H9 (cell line): ENCODE data around the gene AIG1. TPM values are rescaled to one million over a fixed set of nuclear protein-coding genes. Genes with fewer than 3 reads are reported as not detected.

Experiments
- DNase-seq: peaks from one replicate; pipeline ENCODE4 v3.0.0-alpha.2; 2017
- H2AFZ ChIP-seq: one replicate; pipeline ENCODE4 v1.6.1; 2013; ENCODE audit warnings: mild to moderate bottlenecking, low read length, control low read depth, moderate library complexity
- H2AK5ac ChIP-seq: 2 replicates; pipeline ENCODE4 v1.6.1; 2013; ENCODE audit warnings: low read length, control low read depth, mixed read lengths; ENCODE audit not compliant: insufficient read length
- H2BK120ac ChIP-seq: one replicate; pipeline ENCODE4 v1.6.1; 2013; ENCODE audit warnings: low read depth, mild to moderate bottlenecking, low read length, control low read depth, inconsistent platforms; ENCODE audit not compliant: poor library complexity, severe bottlenecking
- H2BK12ac ChIP-seq: 2 replicates; pipeline ENCODE4 v1.6.1; 2013; ENCODE audit warnings: low read length, control low read depth, mixed read lengths, low read depth; ENCODE audit not compliant: insufficient read length
- H2BK15ac ChIP-seq: 2 replicates; pipeline ENCODE4 v1.6.1; 2013; ENCODE audit warnings: low read depth, low read length, control low read depth
- H2BK20ac ChIP-seq: one replicate; pipeline ENCODE4 v1.6.1; 2013; ENCODE audit warnings: low read depth, mild to moderate bottlenecking, low read length, control low read depth, inconsistent platforms; ENCODE audit not compliant: poor library complexity, severe bottlenecking
- H2BK5ac ChIP-seq: 2 replicates; pipeline ENCODE4 v1.6.1; 2013; ENCODE audit warnings: low read length, control low read depth, mixed read lengths; ENCODE audit not compliant: insufficient read length
- H3K14ac ChIP-seq: 2 replicates; pipeline ENCODE4 v1.6.1; 2013; ENCODE audit warnings: low read length, control low read depth; ENCODE audit not compliant: insufficient read depth
- H3K18ac ChIP-seq: 2 replicates; pipeline ENCODE4 v1.6.1; 2013; ENCODE audit warnings: low read depth, mild to moderate bottlenecking, mixed read lengths, low read length, control low read depth; ENCODE audit not compliant: insufficient read length
- H3K23ac ChIP-seq: 2 replicates; pipeline ENCODE4 v1.6.1; 2013; ENCODE audit warnings: low read length, control low read depth, mixed read lengths, low read depth; ENCODE audit not compliant: insufficient read length
- H3K23me2 ChIP-seq: 2 replicates; pipeline ENCODE4 v1.6.1; 2013; ENCODE audit warnings: low read depth, mild to moderate bottlenecking, mixed read lengths, low read length, control low read depth; ENCODE audit not compliant: insufficient read length, poor library complexity, severe bottlenecking
- H3K27ac ChIP-seq: 2 replicates; pipeline ENCODE4 v1.5.1; 2013; ENCODE audit warnings: low read length, control low read depth, mixed read lengths, low read depth; ENCODE audit not compliant: insufficient read length
- H3K27me3 ChIP-seq: 2 replicates; pipeline ENCODE4 v1.6.1; 2013; ENCODE audit warnings: low read length, control low read depth, inconsistent platforms; ENCODE audit not compliant: insufficient read depth
- H3K4ac ChIP-seq: 2 replicates; pipeline ENCODE4 v1.6.1; 2013; ENCODE audit warnings: low read depth, mild to moderate bottlenecking, control low read depth, inconsistent platforms, low read length, moderate library complexity
- H3K4me1 ChIP-seq: 2 replicates; pipeline ENCODE4 v1.6.1; 2013; ENCODE audit warnings: low read length, control low read depth, inconsistent platforms; ENCODE audit not compliant: insufficient read depth
- H3K4me2 ChIP-seq: 2 replicates; pipeline ENCODE4 v1.6.1; 2013; ENCODE audit warnings: low read length, control low read depth, mixed read lengths; ENCODE audit not compliant: insufficient read length, insufficient read depth
- H3K56ac ChIP-seq: 2 replicates; pipeline ENCODE4 v1.6.1; 2013; ENCODE audit warnings: low read depth, mild to moderate bottlenecking, mixed read lengths, low read length, control low read depth; ENCODE audit not compliant: insufficient read length
- H3K79me1 ChIP-seq: 2 replicates; pipeline ENCODE4 v1.6.1; 2013; ENCODE audit warnings: low read depth, mild to moderate bottlenecking, moderate library complexity, low read length, control low read depth, inconsistent platforms; ENCODE audit not compliant: insufficient read depth, poor library complexity, severe bottlenecking
- H3K79me2 ChIP-seq: 2 replicates; pipeline ENCODE4 v1.6.1; 2013; ENCODE audit warnings: low read length, control low read depth, inconsistent platforms; ENCODE audit not compliant: insufficient read depth
- H3K9ac ChIP-seq: 2 replicates; pipeline ENCODE4 v1.6.1; 2013; ENCODE audit warnings: low read length, control low read depth, mixed read lengths; ENCODE audit not compliant: insufficient read length; ENCODE audit errors: extremely low read depth
- H3K9me3 ChIP-seq: one replicate; pipeline ENCODE4 v1.6.1; 2013; ENCODE audit warnings: low read depth, low read length, inconsistent platforms; ENCODE audit not compliant: control insufficient read depth
- H3T11ph ChIP-seq: one replicate; pipeline ENCODE4 v1.6.1; 2013; ENCODE audit warnings: mild to moderate bottlenecking, low read length, control low read depth, inconsistent platforms
- H4K20me1 ChIP-seq: one replicate; pipeline ENCODE4 v1.6.1; 2013; ENCODE audit not compliant: control insufficient read depth, insufficient read length, insufficient read depth
- H4K5ac ChIP-seq: 2 replicates; pipeline ENCODE4 v1.6.1; 2013; ENCODE audit warnings: low read depth, mild to moderate bottlenecking, mixed read lengths, low read length, control low read depth; ENCODE audit not compliant: insufficient read length
- H4K8ac ChIP-seq: replicated peaks from 2 replicates; pipeline ENCODE4 v1.6.1; 2013; ENCODE audit warnings: low read length, control low read depth, mixed read lengths, low read depth; ENCODE audit not compliant: insufficient read length
- H4K91ac ChIP-seq: 2 replicates; pipeline ENCODE4 v1.6.1; 2013; ENCODE audit warnings: low read depth, mild to moderate bottlenecking, moderate library complexity, mixed read lengths, low read length, control low read depth; ENCODE audit not compliant: insufficient read length
- H3K27ac Mint-ChIP-seq, 3 experiments: 2 replicates in 2 of 3; 3 replicates in 1 of 3; pipeline ENCODE4 v1.8.0; 2020 to 2021; ENCODE audit warnings: mixed read lengths in 3 of 3, mild to moderate bottlenecking in 1 of 3, moderate library complexity in 1 of 3
- H3K27me3 Mint-ChIP-seq: 2 replicates; pipeline ENCODE4 v1.8.0; 2021; ENCODE audit warnings: low read depth, mild to moderate bottlenecking, moderate library complexity, mixed read lengths
- H3K36me3 Mint-ChIP-seq, 3 experiments: 2 replicates in 2 of 3; 3 replicates in 1 of 3; pipeline ENCODE4 v1.8.0; 2020 to 2021; ENCODE audit warnings: low read depth in 3 of 3, mixed read lengths in 3 of 3; ENCODE audit not compliant: insufficient read depth in 1 of 3
- H3K4me1 Mint-ChIP-seq, 2 experiments: 2 replicates each; pipeline ENCODE4 v1.8.0; 2020; ENCODE audit warnings: mixed read lengths in 2 of 2
- H3K4me3 Mint-ChIP-seq, 2 experiments: 2 replicates in 1 of 2; 3 replicates in 1 of 2; pipeline ENCODE4 v1.8.0; 2020 to 2021; ENCODE audit warnings: mild to moderate bottlenecking in 2 of 2, mixed read lengths in 2 of 2, moderate library complexity in 1 of 2
- H3K9me3 Mint-ChIP-seq, 2 experiments: 2 replicates in 1 of 2; 3 replicates in 1 of 2; pipeline ENCODE4 v1.8.0; 2020; ENCODE audit warnings: mild to moderate bottlenecking in 2 of 2, mixed read lengths in 2 of 2, moderate library complexity in 1 of 2
- WGBS: extraction: QIAGEN DNeasy Blood & Tissue Kit; methylation state at CpG from one replicate; pipeline ENCODE4 v1.1.7; 2013; ENCODE audit warnings: missing lambda C conversion rate, low lambda C conversion rate, mixed read lengths; ENCODE audit not compliant: insufficient read length; ENCODE audit errors: extremely low coverage; 5-methylcytosine and 5-hydroxymethylcytosine counted together
- total RNA-seq: library from RNA; stranded (reverse); gene quantifications from 2 replicates; pipeline ENCODE4 v1.2.1, GENCODE V29; 2021
- TF ChIP-seq, protein P1 (sequence below): fragments of 200-600 bp; sonication (generic); conservative IDR thresholded peaks from 3 replicates; pipeline ENCODE4 v1.8.0; 2021; ENCODE audit warnings: antibody characterized with exemption, mild to moderate bottlenecking

Gene AIG1
- total RNA-seq, 1 experiment from 2014 or later = 44.6 TPM

DNA sequence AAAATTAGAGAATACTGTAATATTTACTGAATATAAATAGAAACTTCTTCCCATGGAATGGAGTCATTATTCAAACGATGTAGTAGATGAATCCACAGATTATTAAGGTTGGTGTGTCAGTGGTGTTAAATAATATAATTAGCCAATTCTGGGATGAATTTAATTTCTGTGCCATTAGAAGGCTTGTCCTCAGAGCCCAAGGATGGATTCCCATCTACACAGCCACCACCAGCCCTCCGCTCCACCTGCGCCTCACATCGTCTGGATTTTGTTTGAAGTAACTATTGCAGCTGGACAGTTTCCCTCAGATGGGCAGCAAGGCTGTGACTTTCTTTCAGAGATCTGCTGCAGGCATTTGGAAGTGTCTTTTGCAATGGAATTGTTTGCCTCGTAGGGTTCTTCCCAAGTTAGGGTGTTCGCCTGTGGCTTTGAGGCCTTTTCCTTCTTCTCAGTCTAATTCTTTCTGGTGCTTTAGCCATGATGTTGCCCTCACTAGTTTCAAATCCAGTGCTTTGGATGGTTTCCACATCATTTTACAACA, 104.7 kb downstream of the AIG1 start:
- no peak overlapping the region for H3K9ac ChIP-seq
- H3K23me2 ChIP-seq = no peaks in the 10 kb centered on the region
- no peak for DNase-seq
- no peak overlapping the region for H2BK5ac ChIP-seq
- no peak overlapping the region for H2BK15ac ChIP-seq
- no peak overlapping the region for H2BK20ac ChIP-seq
- H4K5ac ChIP-seq = no peak overlapping the region
- no peak overlapping the region for H3K4me2 ChIP-seq
- no peak overlapping the region for H2AFZ ChIP-seq
- no peaks in the 10 kb centered on the region for H4K20me1 ChIP-seq
- H3K4me1 Mint-ChIP-seq = peaks cover 8 to 14% of the 10 kb centered on the region in 2 experiments
- H3K56ac ChIP-seq = no peak overlapping the region
- no peak overlapping the region for H3K14ac ChIP-seq
- no peak overlapping the region for H3K27ac Mint-ChIP-seq
- no peak overlapping the region for H2BK12ac ChIP-seq
- H3K79me1 ChIP-seq = no peaks in the 10 kb centered on the region
- H3K9me3 Mint-ChIP-seq = no peaks in the 10 kb centered on the region
- H2BK120ac ChIP-seq = no peak overlapping the region
- no peak overlapping the region for H2AK5ac ChIP-seq
- no peaks in the 10 kb centered on the region for H3K27me3 Mint-ChIP-seq
- H3K4me3 Mint-ChIP-seq = no peak overlapping the region
- no peaks in the 10 kb centered on the region for H3K27me3 ChIP-seq
- no peaks in the 10 kb centered on the region for H3K9me3 ChIP-seq
- no peaks in the 10 kb centered on the region for H3K79me2 ChIP-seq
- peaks cover 0 to 1% (median 0%) of the 10 kb centered on the region in 3 experiments; a peak in 4 of 7 replicates for H3K36me3 Mint-ChIP-seq
- H3K23ac ChIP-seq = no peak overlapping the region
- peaks cover 3% of the 10 kb centered on the region; the same call in 1 of the 2 replicates for H3K4me1 ChIP-seq
- no peak overlapping the region for H4K8ac ChIP-seq
- H4K91ac ChIP-seq = no peak overlapping the region
- TF ChIP-seq, protein P1, sequence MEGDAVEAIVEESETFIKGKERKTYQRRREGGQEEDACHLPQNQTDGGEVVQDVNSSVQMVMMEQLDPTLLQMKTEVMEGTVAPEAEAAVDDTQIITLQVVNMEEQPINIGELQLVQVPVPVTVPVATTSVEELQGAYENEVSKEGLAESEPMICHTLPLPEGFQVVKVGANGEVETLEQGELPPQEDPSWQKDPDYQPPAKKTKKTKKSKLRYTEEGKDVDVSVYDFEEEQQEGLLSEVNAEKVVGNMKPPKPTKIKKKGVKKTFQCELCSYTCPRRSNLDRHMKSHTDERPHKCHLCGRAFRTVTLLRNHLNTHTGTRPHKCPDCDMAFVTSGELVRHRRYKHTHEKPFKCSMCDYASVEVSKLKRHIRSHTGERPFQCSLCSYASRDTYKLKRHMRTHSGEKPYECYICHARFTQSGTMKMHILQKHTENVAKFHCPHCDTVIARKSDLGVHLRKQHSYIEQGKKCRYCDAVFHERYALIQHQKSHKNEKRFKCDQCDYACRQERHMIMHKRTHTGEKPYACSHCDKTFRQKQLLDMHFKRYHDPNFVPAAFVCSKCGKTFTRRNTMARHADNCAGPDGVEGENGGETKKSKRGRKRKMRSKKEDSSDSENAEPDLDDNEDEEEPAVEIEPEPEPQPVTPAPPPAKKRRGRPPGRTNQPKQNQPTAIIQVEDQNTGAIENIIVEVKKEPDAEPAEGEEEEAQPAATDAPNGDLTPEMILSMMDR = no peak
- no peak overlapping the region for H3K4ac ChIP-seq
- H3T11ph ChIP-seq = no peak overlapping the region
- H3K18ac ChIP-seq = no peak overlapping the region
- H3K27ac ChIP-seq = no peak overlapping the region
- WGBS = no CpG with 5 or more reads among the region's 6 CpGs
